SK-N-SH treated with all-trans-retinoic acid at 6 μM for 48 hours (cell line): ENCODE measurements around the gene MRPL41.

Source experiments
- ATAC-seq: fragments of 200-7000 bp; cut with Tn5 transposase; 3 replicates; pipeline ENCODE4 v1.9.1; 2020; ENCODE audit warnings: mild to moderate bottlenecking, moderate library complexity
- ARNTL ChIP-seq: fragments of 450-650 bp; formaldehyde crosslinking; IDR thresholded peaks from 2 replicates; pipeline ENCODE4 v1.5.0; 2020; ENCODE audit warnings: low read depth, mild to moderate bottlenecking, moderate library complexity, borderline replicate concordance
- BACH2 ChIP-seq: fragments of 250-450 bp; sonication (Bioruptor Pico); IDR thresholded peaks from 2 replicates; pipeline ENCODE4 v1.9.0; 2021; ENCODE audit warnings: mild to moderate bottlenecking, borderline replicate concordance
- CSDC2 ChIP-seq: fragments of 250-450 bp; sonication (Bioruptor Pico); IDR thresholded peaks from 2 replicates; pipeline ENCODE4 v1.5.0; 2020; ENCODE audit warnings: mild to moderate bottlenecking, moderate library complexity
- ESRRG ChIP-seq: fragments of 250-450 bp; sonication (Bioruptor Pico); IDR thresholded peaks from 2 replicates; pipeline ENCODE4 v1.6.1; 2021; ENCODE audit warnings: mild to moderate bottlenecking
- GLIS3 ChIP-seq: fragments of 250-450 bp; sonication (Bioruptor Pico); IDR thresholded peaks from 2 replicates; pipeline ENCODE4 v1.5.0; 2020; ENCODE audit warnings: mild to moderate bottlenecking, moderate library complexity
- ISL1 ChIP-seq: fragments of 250-450 bp; sonication (Bioruptor Pico); IDR thresholded peaks from 2 replicates; pipeline ENCODE4 v2.1.2; 2022; ENCODE audit warnings: mild to moderate bottlenecking, moderate library complexity
- OSR1 ChIP-seq: fragments of 250-450 bp; sonication (Bioruptor Pico); IDR thresholded peaks from 2 replicates; pipeline ENCODE4 v1.8.0; 2022; ENCODE audit warnings: moderate library complexity, mild to moderate bottlenecking, inconsistent platforms
- PPARA ChIP-seq: fragments of 250-450 bp; sonication (Bioruptor Pico); IDR thresholded peaks from 2 replicates; pipeline ENCODE4 v1.5.0; 2020; ENCODE audit warnings: mild to moderate bottlenecking, borderline replicate concordance
- RARB ChIP-seq: fragments of 250-450 bp; sonication (Bioruptor Pico); IDR thresholded peaks from 2 replicates; pipeline ENCODE4 v1.8.0; 2021; ENCODE audit warnings: mild to moderate bottlenecking, moderate library complexity
- SNAI2 ChIP-seq: fragments of 250-450 bp; sonication (Bioruptor Pico); IDR thresholded peaks from 2 replicates; pipeline ENCODE4 v1.5.0; 2020; ENCODE audit warnings: mild to moderate bottlenecking, moderate library complexity
- TCF4 ChIP-seq: fragments of 250-450 bp; sonication (Bioruptor Pico); IDR thresholded peaks from 2 replicates; pipeline ENCODE4 v1.8.0; 2021; ENCODE audit warnings: mild to moderate bottlenecking, moderate library complexity, borderline replicate concordance
- TOX ChIP-seq: fragments of 250-450 bp; sonication (Bioruptor Pico); IDR thresholded peaks from 2 replicates; pipeline ENCODE4 v1.8.0; 2021; ENCODE audit warnings: mild to moderate bottlenecking, moderate library complexity, borderline replicate concordance
- ZC3H10 ChIP-seq: fragments of 250-450 bp; sonication (Bioruptor Pico); IDR thresholded peaks from 2 replicates; pipeline ENCODE4 v1.5.1; 2021; ENCODE audit warnings: mild to moderate bottlenecking, moderate library complexity
- ZFP3 ChIP-seq: fragments of 250-450 bp; sonication (Bioruptor Pico); IDR thresholded peaks from 2 replicates; pipeline ENCODE4 v1.5.0; 2020; ENCODE audit warnings: mild to moderate bottlenecking, moderate library complexity
- ZFP30 ChIP-seq: fragments of 450-650 bp; formaldehyde crosslinking; IDR thresholded peaks from 2 replicates; pipeline ENCODE4 v1.5.0; 2022; ENCODE audit warnings: mild to moderate bottlenecking, moderate library complexity
- ZNF565 ChIP-seq: fragments of 450-650 bp; formaldehyde crosslinking; conservative IDR thresholded peaks from 2 replicates; pipeline ENCODE4 v1.5.0; 2020; ENCODE audit warnings: low read depth, mild to moderate bottlenecking, moderate library complexity
- ZNF70 ChIP-seq: fragments of 450-650 bp; formaldehyde crosslinking; IDR thresholded peaks from 2 replicates; pipeline ENCODE4 v1.5.0; 2020; ENCODE audit warnings: mild to moderate bottlenecking, moderate library complexity
- ZNF8 ChIP-seq: fragments of 450-650 bp; formaldehyde crosslinking; IDR thresholded peaks from 2 replicates; pipeline ENCODE4 v1.5.0; 2020; ENCODE audit warnings: mild to moderate bottlenecking, moderate library complexity
- TF ChIP-seq, protein P1 (sequence below): fragments of 250-450 bp; sonication (Bioruptor Pico); IDR thresholded peaks from 2 replicates; pipeline ENCODE4 v1.8.0; 2021; ENCODE audit warnings: low read depth, mild to moderate bottlenecking, moderate library complexity, borderline replicate concordance
- TF ChIP-seq, protein P2 (sequence below): fragments of 250-450 bp; sonication (Bioruptor Pico); IDR thresholded peaks from 2 replicates; pipeline ENCODE4 v1.5.0; 2020; ENCODE audit warnings: mild to moderate bottlenecking, moderate library complexity
- TF ChIP-seq, protein P3 (sequence below): fragments of 250-450 bp; sonication (Bioruptor Pico); IDR thresholded peaks from 2 replicates; pipeline ENCODE4 v1.5.1; 2020; ENCODE audit warnings: low read depth, mild to moderate bottlenecking, moderate library complexity
- TF ChIP-seq, protein P4 (sequence below): fragments of 250-450 bp; sonication (Bioruptor Pico); IDR thresholded peaks from 2 replicates; pipeline ENCODE4 v1.8.0; 2020; ENCODE audit warnings: mild to moderate bottlenecking, moderate library complexity, borderline replicate concordance

Gene MRPL41

DNA sequence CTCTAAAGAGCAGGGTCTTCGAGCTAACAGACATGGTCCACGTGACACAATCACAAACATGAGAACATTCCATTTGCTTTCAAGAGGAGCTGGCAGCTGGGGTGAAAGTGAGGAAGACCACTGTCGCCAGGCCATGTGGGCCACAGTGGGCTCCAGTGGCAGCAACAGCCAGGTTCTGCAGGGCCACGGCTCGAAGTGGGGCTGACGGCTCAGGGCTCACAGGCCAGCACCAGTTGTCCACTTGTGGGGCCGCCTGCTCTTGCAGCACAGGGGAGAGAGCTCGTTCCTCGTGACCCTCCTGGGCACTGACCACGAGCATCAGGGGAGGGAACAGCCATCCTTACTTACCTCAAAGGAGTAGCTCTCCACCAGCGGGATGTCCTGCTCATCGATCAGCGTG is 36.6 kb downstream of the MRPL41 start:
- no peak for TF ChIP-seq ARNTL
- no peak for TF ChIP-seq TOX (CRISPR knock-in tag)
- no peak for TF ChIP-seq ZFP3 (CRISPR knock-in tag)
- TF ChIP-seq, protein P1, sequence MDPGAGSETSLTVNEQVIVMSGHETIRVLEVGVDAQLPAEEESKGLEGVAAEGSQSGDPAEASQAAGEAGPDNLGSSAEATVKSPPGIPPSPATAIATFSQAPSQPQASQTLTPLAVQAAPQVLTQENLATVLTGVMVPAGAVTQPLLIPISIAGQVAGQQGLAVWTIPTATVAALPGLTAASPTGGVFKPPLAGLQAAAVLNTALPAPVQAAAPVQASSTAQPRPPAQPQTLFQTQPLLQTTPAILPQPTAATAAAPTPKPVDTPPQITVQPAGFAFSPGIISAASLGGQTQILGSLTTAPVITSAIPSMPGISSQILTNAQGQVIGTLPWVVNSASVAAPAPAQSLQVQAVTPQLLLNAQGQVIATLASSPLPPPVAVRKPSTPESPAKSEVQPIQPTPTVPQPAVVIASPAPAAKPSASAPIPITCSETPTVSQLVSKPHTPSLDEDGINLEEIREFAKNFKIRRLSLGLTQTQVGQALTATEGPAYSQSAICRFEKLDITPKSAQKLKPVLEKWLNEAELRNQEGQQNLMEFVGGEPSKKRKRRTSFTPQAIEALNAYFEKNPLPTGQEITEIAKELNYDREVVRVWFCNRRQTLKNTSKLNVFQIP, result no peak
- TF ChIP-seq OSR1 (CRISPR knock-in tag), result no peak
- no peak for TF ChIP-seq SNAI2 (CRISPR knock-in tag)
- no peak for TF ChIP-seq ISL1 (CRISPR knock-in tag)
- TF ChIP-seq ZNF70 (CRISPR knock-in tag), result no peak
- TF ChIP-seq PPARA (CRISPR knock-in tag), result no peak
- TF ChIP-seq CSDC2 (CRISPR knock-in tag), result no peak
- TF ChIP-seq, protein P2, sequence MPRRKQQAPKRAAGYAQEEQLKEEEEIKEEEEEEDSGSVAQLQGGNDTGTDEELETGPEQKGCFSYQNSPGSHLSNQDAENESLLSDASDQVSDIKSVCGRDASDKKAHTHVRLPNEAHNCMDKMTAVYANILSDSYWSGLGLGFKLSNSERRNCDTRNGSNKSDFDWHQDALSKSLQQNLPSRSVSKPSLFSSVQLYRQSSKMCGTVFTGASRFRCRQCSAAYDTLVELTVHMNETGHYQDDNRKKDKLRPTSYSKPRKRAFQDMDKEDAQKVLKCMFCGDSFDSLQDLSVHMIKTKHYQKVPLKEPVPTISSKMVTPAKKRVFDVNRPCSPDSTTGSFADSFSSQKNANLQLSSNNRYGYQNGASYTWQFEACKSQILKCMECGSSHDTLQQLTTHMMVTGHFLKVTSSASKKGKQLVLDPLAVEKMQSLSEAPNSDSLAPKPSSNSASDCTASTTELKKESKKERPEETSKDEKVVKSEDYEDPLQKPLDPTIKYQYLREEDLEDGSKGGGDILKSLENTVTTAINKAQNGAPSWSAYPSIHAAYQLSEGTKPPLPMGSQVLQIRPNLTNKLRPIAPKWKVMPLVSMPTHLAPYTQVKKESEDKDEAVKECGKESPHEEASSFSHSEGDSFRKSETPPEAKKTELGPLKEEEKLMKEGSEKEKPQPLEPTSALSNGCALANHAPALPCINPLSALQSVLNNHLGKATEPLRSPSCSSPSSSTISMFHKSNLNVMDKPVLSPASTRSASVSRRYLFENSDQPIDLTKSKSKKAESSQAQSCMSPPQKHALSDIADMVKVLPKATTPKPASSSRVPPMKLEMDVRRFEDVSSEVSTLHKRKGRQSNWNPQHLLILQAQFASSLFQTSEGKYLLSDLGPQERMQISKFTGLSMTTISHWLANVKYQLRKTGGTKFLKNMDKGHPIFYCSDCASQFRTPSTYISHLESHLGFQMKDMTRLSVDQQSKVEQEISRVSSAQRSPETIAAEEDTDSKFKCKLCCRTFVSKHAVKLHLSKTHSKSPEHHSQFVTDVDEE, result no peak
- TF ChIP-seq GLIS3 (CRISPR knock-in tag), result no peak
- TF ChIP-seq ESRRG, result no peak
- TF ChIP-seq, protein P3, sequence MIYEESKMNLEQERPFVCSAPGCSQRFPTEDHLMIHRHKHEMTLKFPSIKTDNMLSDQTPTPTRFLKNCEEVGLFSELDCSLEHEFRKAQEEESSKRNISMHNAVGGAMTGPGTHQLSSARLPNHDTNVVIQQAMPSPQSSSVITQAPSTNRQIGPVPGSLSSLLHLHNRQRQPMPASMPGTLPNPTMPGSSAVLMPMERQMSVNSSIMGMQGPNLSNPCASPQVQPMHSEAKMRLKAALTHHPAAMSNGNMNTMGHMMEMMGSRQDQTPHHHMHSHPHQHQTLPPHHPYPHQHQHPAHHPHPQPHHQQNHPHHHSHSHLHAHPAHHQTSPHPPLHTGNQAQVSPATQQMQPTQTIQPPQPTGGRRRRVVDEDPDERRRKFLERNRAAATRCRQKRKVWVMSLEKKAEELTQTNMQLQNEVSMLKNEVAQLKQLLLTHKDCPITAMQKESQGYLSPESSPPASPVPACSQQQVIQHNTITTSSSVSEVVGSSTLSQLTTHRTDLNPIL (CRISPR knock-in tag), result no peak
- TF ChIP-seq ZC3H10 (CRISPR knock-in tag), result no peak
- no peak for TF ChIP-seq RARB (CRISPR knock-in tag)
- TF ChIP-seq ZFP30 (CRISPR knock-in tag), result no peak
- TF ChIP-seq, all 23 proteins: peak for 0
- ATAC-seq, result no peak

DNA sequence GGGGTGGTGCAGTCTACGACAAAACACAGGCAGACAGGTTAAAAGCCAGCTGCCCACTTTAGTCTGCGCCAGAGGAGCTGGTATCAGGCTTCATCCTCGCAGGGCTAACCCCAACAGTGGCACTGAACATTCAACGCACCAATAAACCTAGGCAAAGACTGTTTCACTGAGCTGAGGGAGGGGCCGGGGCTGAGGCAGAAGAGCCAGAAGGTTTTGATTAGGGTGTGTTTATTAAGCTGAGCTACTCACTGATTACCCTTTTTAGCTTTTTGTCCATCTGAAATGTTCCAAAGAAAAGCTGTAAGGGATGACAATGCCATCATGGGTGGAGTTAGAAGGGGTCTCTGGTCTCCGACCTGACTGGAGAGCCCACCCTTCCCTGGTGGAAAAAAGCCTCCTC is 37.2 kb downstream of the MRPL41 start:
- ATAC-seq, result no peak
- no peak for TF ChIP-seq ISL1 (CRISPR knock-in tag)
- TF ChIP-seq, protein P2, result no peak
- TF ChIP-seq ARNTL, result no peak
- no peak for TF ChIP-seq BACH2 (CRISPR knock-in tag)
- no peak for TF ChIP-seq ZFP3 (CRISPR knock-in tag)
- no peak for TF ChIP-seq ZFP30 (CRISPR knock-in tag)
- TF ChIP-seq ZC3H10 (CRISPR knock-in tag), result no peak
- TF ChIP-seq RARB (CRISPR knock-in tag), result no peak
- no peak for TF ChIP-seq TOX (CRISPR knock-in tag)
- TF ChIP-seq ZNF565 (CRISPR knock-in tag), result no peak
- no peak for TF ChIP-seq ZNF8
- TF ChIP-seq, protein P1, result no peak
- no peak for TF ChIP-seq GLIS3 (CRISPR knock-in tag)
- no peak for TF ChIP-seq CSDC2 (CRISPR knock-in tag)
- no peak for TF ChIP-seq TCF4 (CRISPR knock-in tag)
- TF ChIP-seq, protein P4, sequence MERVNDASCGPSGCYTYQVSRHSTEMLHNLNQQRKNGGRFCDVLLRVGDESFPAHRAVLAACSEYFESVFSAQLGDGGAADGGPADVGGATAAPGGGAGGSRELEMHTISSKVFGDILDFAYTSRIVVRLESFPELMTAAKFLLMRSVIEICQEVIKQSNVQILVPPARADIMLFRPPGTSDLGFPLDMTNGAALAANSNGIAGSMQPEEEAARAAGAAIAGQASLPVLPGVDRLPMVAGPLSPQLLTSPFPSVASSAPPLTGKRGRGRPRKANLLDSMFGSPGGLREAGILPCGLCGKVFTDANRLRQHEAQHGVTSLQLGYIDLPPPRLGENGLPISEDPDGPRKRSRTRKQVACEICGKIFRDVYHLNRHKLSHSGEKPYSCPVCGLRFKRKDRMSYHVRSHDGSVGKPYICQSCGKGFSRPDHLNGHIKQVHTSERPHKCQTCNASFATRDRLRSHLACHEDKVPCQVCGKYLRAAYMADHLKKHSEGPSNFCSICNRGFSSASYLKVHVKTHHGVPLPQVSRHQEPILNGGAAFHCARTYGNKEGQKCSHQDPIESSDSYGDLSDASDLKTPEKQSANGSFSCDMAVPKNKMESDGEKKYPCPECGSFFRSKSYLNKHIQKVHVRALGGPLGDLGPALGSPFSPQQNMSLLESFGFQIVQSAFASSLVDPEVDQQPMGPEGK, result no peak
- no peak for TF ChIP-seq SNAI2 (CRISPR knock-in tag)
- TF ChIP-seq ESRRG, result no peak
